ENCODE results near the gene SMTN. TPM values are rescaled to one million over a fixed set of nuclear protein-coding genes. Genes with fewer than 3 reads are reported as not detected.
"Not testable (repeated sequence)": the region's sequence is repeated elsewhere in the genome, so short reads cannot be mapped to it uniquely, and the experiment has no call there.

Gene SMTN
- total and polyA plus RNA-seq, 12 donors, result 4.6 to 155 (median 88.9) TPM

DNA sequence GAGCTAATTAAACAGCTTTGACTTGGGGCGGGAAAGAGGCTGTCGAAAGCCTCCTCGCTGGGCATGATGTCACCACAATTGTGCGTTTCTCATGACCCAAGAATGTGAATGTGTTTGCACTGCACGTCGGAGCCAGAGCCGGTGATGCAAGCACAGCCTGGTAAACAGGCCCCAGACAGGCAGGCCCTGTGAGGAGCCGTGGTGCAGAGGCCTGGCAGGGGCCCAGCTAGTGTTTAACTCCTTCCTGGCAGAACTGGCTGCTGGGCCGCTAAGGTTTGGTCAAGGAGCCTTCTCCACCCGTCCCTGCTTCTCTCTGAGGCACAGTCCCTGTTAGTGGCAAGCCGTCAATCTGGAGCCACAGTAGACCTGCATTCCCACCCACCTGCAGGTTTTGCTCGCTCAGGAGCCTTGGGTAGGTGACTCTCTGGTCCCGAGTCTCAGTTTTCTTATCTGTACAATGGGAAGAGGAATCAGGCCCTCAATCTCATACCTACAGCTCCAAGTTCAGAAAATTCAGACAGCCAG is 25.4 kb upstream of the SMTN start:
- WGBS, 4 donors, result 56 to 71% (median 59%) methylated on average over 12 to 13 of the region's 13 CpGs
- DNase-seq, result peak; percentile 33 to 89 (median 65)
- H3K36me3 ChIP-seq (replicated peaks in 1 of 2), result no peaks in the 10 kb centered on the region
- H3K9me3 ChIP-seq (replicated peaks in 1 of 3), result no peaks in the 10 kb centered on the region
- peak overlapping the region in 2 of 5 donors; percentile 11 to 71 for H3K27ac ChIP-seq
- TF ChIP-seq, protein P1, sequence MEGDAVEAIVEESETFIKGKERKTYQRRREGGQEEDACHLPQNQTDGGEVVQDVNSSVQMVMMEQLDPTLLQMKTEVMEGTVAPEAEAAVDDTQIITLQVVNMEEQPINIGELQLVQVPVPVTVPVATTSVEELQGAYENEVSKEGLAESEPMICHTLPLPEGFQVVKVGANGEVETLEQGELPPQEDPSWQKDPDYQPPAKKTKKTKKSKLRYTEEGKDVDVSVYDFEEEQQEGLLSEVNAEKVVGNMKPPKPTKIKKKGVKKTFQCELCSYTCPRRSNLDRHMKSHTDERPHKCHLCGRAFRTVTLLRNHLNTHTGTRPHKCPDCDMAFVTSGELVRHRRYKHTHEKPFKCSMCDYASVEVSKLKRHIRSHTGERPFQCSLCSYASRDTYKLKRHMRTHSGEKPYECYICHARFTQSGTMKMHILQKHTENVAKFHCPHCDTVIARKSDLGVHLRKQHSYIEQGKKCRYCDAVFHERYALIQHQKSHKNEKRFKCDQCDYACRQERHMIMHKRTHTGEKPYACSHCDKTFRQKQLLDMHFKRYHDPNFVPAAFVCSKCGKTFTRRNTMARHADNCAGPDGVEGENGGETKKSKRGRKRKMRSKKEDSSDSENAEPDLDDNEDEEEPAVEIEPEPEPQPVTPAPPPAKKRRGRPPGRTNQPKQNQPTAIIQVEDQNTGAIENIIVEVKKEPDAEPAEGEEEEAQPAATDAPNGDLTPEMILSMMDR (IDR thresholded peaks at IDR 0.05), result no peak
- no peak for TF ChIP-seq POLR2A (IDR thresholded peaks at IDR 0.05)
- H3K4me1 ChIP-seq (replicated peaks in 1 of 2), result no peaks in the 10 kb centered on the region
- intact Hi-C loops (cut with DNase I), result no loop called here
- no peak overlapping the region for H3K4me3 ChIP-seq
- no peaks in the 10 kb centered on the region for H3K27me3 ChIP-seq

DNA sequence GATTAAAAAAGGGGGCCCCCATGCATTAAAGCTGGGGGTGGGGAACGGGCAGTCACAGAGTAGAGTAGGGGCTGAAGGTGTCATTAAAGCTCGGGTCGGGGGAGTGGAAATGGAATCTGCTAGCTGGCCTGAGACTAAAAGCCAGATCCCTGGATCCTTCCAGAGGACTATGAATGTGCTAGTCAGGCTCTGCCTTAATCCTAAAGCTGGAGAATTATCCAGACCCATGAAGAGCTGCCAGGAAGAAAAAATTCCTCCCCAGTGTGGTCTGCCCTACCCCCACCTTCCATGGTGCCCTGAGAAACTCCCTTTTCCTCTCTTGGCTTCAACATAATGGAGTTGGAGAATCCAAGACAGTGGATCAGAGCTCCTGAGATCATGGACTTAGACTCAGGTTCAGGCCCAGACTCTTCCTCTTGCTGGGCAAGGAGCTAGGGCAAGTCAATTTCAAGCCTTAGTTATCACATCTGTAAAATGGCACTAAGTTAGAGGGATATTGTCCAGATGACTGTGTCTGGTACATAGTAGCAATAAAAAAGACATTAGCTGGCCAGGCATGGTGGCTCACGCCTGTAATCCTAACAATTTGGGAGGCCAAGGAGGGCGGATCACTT is 24.0 kb upstream of the SMTN start:
- H3K27me3 ChIP-seq, result no peaks in the 10 kb centered on the region
- H3K9me3 ChIP-seq (replicated peaks in 1 of 3), result no peaks in the 10 kb centered on the region
- H3K4me3 ChIP-seq, result no peak overlapping the region
- DNase-seq, result no peak
- WGBS, 4 donors, result 83 to 89% (median 86%) methylated on average over 5 of the region's 5 CpGs
- intact Hi-C loops (cut with DNase I), result no loop called here
- no peaks in the 10 kb centered on the region for H3K36me3 ChIP-seq (replicated peaks in 1 of 2)
- H3K27ac ChIP-seq, result no peak overlapping the region
- H3K4me1 ChIP-seq (replicated peaks in 1 of 2), result no peaks in the 10 kb centered on the region
- no peak for TF ChIP-seq POLR2A (IDR thresholded peaks at IDR 0.05)
- TF ChIP-seq, protein P1 (IDR thresholded peaks at IDR 0.05), result no peak

DNA sequence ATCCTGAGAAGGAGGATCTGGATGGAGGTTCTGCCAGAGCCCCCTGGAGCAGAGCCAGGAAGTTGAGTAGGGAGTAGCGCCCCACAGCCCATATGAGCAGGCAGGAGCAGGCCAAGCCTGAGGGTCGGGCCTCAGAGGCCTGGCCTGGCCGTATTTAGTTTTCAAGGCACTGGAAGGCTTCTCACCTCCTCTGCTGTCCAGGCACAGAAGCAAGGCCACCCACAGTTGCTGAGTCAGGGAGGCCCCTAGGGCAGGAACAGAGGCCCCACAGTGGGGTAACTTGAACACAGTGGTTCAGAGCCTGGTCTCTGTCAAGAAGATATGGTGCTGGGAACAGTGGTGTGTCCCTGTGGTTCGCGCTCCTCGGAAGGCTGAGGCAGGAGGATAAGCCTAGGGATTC is 21.5 kb upstream of the SMTN start:
- H3K36me3 ChIP-seq (replicated peaks in 1 of 2); H3K9me3 ChIP-seq (replicated peaks in 1 of 3); H3K4me3 ChIP-seq; H3K4me1 ChIP-seq (replicated peaks in 1 of 2); H3K27ac ChIP-seq; intact Hi-C loops (cut with DNase I); H3K27me3 ChIP-seq; DNase-seq: not testable (repeated sequence)
- 47 to 83% (median 66%) methylated on average over 6 of the region's 6 CpGs for WGBS, 4 donors

DNA sequence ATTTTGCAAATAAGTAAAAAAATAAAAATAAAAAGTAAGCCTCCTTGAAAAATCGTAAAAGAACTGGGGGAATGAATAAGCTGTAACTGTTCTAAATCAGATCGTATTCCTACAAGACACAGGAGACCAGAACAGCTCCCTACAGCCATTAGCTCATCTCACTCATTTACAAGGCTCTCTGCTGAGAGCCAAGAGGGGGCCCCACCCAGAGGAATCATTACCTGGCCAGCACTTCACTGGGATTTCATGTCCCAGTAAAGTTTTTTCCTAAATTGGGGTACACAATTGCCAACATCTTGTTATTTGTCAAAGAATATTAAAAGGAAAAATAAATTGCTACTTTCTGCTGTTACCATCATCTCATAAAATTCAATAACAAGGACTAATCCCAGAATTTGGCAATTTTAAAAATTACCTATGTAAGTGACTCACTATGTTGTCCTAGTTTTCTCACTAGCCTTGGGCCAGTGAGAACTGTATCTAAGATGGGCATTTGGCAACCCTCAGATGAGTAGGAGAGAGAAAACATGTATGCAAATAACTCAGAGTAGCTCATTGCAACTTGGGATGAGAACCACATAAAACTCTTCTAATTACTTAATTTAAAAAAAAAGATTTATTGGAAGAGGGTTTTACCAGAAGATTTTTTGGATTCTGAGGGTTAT is 18.4 kb upstream of the SMTN start:
- DNase-seq, result no peak
- TF ChIP-seq, protein P1 (IDR thresholded peaks at IDR 0.05), result no peak
- no peak for TF ChIP-seq POLR2A (IDR thresholded peaks at IDR 0.05)
- Histone ChIP-seq H3K36me3 (replicated peaks in 1 of 2) (no peaks in the 10 kb centered on the region), H3K4me1 (replicated peaks in 1 of 2) (peaks cover 0 to 6% of the 10 kb centered on the region in 2 donors), H3K4me3 (no peak overlapping the region), H3K9me3 (replicated peaks in 1 of 3) (no peaks in the 10 kb centered on the region), H3K27me3 (no peaks in the 10 kb centered on the region), H3K27ac (no peak overlapping the region)
- intact Hi-C loops (cut with DNase I), result no loop called here
- 49 to 78% (median 68%) methylated on average over 2 of the region's 2 CpGs for WGBS, 4 donors
